NCI-H526 treated with DMSO at 0.1 percent for 48 hours (cell line): ENCODE measurements around the gene SIK3.
"Not testable (repeated sequence)": the region's sequence is repeated elsewhere in the genome, so short reads cannot be mapped to it uniquely, and the experiment has no call there.

Experiments
- DNase-seq: peaks from one replicate; lab custom pipeline; 2025; lab: John Stamatoyannopoulos, UW

SIK3 gene

GRCh38 chr11:116825854-116826750 lies 272.1 kb downstream of the SIK3 start:
- DNase-seq = no peak

- DNase-seq = no peak
Observed at GRCh38 chr11:116825434-116825833, 272.8 kb downstream of the SIK3 start.

GRCh38 chr11:116823031-116823843 lies 275.0 kb downstream of the SIK3 start, which contains the start of gene APOA4:
TSS of gene APOA4 (minus strand) at chr11:116823304. CDS start at chr11:116823191, 113 bp downstream.
- no peak for DNase-seq

GRCh38 chr11:116822575-116822974 lies 275.7 kb downstream of the SIK3 start:
- no peak for DNase-seq

GRCh38 chr11:116821050-116821918 lies 276.9 kb downstream of the SIK3 start:
- DNase-seq = no peak

GRCh38 chr11:116819049-116819448 lies 279.2 kb downstream of the SIK3 start:
- no peak for DNase-seq

GRCh38 chr11:116814502-116814901 lies 283.7 kb downstream of the SIK3 start:
- no peak for DNase-seq

GRCh38 chr11:116813781-116814471 lies 284.3 kb downstream of the SIK3 start:
- DNase-seq = no peak

GRCh38 chr11:116813170-116813569 lies 285.1 kb downstream of the SIK3 start:
- DNase-seq = no peak

- DNase-seq = no peak
Observed at GRCh38 chr11:116812109-116812508, 286.1 kb downstream of the SIK3 start.

- no peak for DNase-seq
Observed at GRCh38 chr11:116811194-116811593, 287.0 kb downstream of the SIK3 start.

- no peak for DNase-seq
Observed at GRCh38 chr11:116808262-116809175, 289.7 kb downstream of the SIK3 start.

GRCh38 chr11:116807601-116808261 lies 290.5 kb downstream of the SIK3 start:
- no peak for DNase-seq

GRCh38 chr11:116804001-116804400 lies 294.2 kb downstream of the SIK3 start:
- DNase-seq = no peak

- not testable (repeated sequence) for DNase-seq
Observed at GRCh38 chr11:116801662-116802061, 296.6 kb downstream of the SIK3 start.

GRCh38 chr11:116800610-116801009 lies 297.6 kb downstream of the SIK3 start:
- DNase-seq = no peak

GRCh38 chr11:116798368-116798767 lies 299.9 kb downstream of the SIK3 start:
- no peak for DNase-seq

- no peak for DNase-seq
Observed at GRCh38 chr11:116797816-116798215, 300.4 kb downstream of the SIK3 start.

- no peak for DNase-seq
Observed at GRCh38 chr11:116796548-116796947, 301.7 kb downstream of the SIK3 start.

- DNase-seq = no peak
Observed at GRCh38 chr11:116794851-116795250, 303.4 kb downstream of the SIK3 start.
